Stomach smooth muscle (tissue), 2 donors: ENCODE data around the gene TRIP13.

Experiments used
- H3K27ac ChIP-seq: one replicate; pipeline ENCODE4 v1.7.0; 2013; ENCODE audit warnings: mild to moderate bottlenecking, low read length, inconsistent platforms
- H3K27me3 ChIP-seq, 2 donors: one replicate each; pipeline ENCODE4 v1.7.0; 2013; ENCODE audit warnings: low read length in 2 of 2; ENCODE audit not compliant: insufficient read depth in 2 of 2, control insufficient read depth in 1 of 2
- H3K36me3 ChIP-seq, 2 donors: one replicate each; pipeline ENCODE4 v1.7.0; 2013; ENCODE audit warnings: low read length in 2 of 2; ENCODE audit not compliant: control insufficient read depth in 2 of 2, insufficient read depth in 2 of 2
- H3K4me1 ChIP-seq: one replicate; pipeline ENCODE4 v1.7.0; 2013; ENCODE audit warnings: low read length; ENCODE audit not compliant: control insufficient read depth, insufficient read depth
- H3K4me3 ChIP-seq, 2 donors: one replicate each; pipeline ENCODE4 v1.7.0; 2013; ENCODE audit warnings: low read length in 2 of 2
- H3K9ac ChIP-seq, 2 donors: one replicate each; pipeline ENCODE4 v1.7.0; 2013; ENCODE audit warnings: low read length in 2 of 2, mild to moderate bottlenecking in 1 of 2
- H3K9me3 ChIP-seq, 2 donors: one replicate each; pipeline ENCODE4 v1.7.0; 2013; ENCODE audit warnings: low read length in 2 of 2; ENCODE audit not compliant: control insufficient read depth in 2 of 2
- donor health status: healthy.
- donor health status: Pancreatic carcinoma.

Gene TRIP13

DNA sequence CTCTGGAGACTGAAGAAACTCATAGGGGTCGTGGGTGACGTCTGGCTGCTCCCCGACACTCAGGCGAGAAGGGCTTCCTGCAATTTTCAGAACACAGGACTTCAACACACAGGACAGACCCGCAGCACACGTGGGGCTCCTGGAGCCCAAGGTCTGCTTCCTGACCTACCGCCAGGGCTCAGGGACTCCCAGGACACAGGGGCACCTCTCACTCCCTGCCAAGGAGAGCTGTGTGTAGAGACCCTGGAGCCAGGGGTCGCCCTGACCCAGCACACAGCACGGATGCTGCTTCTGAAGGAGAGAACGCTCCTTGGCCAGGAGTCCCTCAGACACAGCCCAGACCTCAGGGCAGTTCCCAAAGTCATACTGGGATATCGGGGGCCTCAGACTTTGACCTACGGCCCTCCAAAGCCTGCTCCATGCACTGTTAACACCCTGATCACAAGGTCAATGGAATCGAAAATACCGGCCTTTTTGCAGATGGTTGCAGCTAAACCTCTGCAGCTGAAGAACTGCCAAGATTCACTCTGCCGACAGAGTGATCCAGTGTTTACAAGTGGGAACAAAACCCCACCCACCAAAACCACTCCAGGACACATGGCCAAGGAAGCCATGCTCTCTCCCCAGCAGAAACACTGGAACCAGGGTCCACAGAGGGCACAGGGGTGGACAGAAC lies 28.1 kb upstream of the TRIP13 start:
- H3K27ac ChIP-seq: no peak overlapping the region
- no peak overlapping the region for H3K9ac ChIP-seq
- H3K36me3 ChIP-seq: peaks cover 36 to 56% of the 10 kb centered on the region in 2 donors
- no peaks in the 10 kb centered on the region for H3K9me3 ChIP-seq
- H3K27me3 ChIP-seq: no peaks in the 10 kb centered on the region
- peaks cover 3% of the 10 kb centered on the region for H3K4me1 ChIP-seq
- H3K4me3 ChIP-seq: no peak overlapping the region

DNA sequence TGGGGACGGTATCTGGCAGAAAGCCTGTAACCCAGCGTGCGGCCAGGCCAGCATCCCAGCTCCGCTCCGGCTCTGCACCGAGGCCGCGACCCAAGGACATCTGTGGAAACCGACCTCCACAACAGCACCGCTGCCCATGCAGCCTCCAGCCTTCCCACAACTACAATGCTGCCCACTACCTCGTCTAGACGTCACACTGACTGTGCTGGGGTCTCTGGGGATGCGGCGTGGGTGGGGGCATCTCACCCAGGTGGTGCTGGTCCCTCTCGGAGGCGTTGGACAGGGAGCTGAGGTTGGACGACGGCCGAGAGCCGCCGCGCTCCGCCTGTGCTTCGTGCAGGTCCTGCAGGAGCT lies 27.5 kb upstream of the TRIP13 start:
- Histone ChIP-seq H3K36me3 (peaks cover 41 to 59% of the 10 kb centered on the region in 2 donors), H3K27ac (no peak overlapping the region), H3K4me1 (peaks cover 3% of the 10 kb centered on the region), H3K9ac (no peak overlapping the region), H3K9me3 (no peaks in the 10 kb centered on the region), H3K4me3 (no peak overlapping the region), H3K27me3 (no peaks in the 10 kb centered on the region)

DNA sequence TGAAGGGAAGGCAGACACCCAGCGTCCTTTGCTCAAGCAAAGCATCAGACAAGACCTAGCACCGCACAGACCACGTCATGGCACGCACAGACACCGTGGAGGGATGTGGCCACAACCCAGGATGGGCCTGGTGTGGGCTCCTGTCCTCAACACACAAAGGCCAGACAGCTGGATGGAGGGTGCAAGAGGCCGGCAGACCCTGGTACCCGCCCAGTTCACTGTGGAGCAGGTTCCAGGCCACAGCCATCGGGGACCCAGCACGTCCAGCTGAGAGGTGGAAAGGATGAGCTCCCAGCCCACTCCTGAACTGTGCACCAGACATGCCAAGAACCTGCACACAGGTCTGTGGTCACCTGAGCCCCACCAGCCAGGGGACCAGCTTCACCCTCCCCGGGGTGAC lies 26.9 kb upstream of the TRIP13 start:
- H3K9ac ChIP-seq: no peak overlapping the region
- H3K4me3 ChIP-seq: no peak overlapping the region
- H3K4me1 ChIP-seq: peaks cover 3% of the 10 kb centered on the region
- H3K27ac ChIP-seq: no peak overlapping the region
- no peaks in the 10 kb centered on the region for H3K27me3 ChIP-seq
- H3K36me3 ChIP-seq: peaks cover 47 to 65% of the 10 kb centered on the region in 2 donors
- no peaks in the 10 kb centered on the region for H3K9me3 ChIP-seq

DNA sequence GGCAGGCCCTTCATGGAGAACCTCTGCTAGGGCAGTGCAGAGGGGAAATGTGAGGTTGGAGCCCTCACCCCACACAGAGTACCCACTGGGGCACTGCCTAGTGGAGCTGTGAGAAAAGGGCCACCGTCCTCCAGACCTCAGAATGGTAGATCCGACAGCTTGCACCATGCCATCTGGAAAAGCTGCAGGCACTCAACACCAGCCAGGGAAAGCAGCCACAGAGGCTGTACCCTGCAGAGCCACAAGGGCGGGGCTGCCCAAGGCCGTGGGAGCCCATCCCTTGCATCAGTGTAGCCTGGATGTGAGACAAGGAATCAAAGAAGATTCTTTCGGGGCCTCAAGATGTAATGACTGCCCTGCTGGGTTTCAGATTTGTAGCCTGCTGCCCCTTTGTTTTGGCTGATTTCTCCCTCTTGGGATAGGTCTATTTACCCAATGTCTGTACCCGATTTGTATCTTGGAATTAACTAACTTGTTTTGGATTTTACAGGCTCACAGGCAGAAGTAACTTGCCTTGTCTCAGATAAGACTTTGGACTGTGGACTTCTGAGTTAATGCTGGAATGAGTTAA lies 25.3 kb upstream of the TRIP13 start:
- H3K27me3 ChIP-seq: no peaks in the 10 kb centered on the region
- no peak overlapping the region for H3K4me3 ChIP-seq
- no peaks in the 10 kb centered on the region for H3K9me3 ChIP-seq
- H3K27ac ChIP-seq: no peak overlapping the region
- H3K4me1 ChIP-seq: peaks cover 3% of the 10 kb centered on the region
- no peak overlapping the region for H3K9ac ChIP-seq
- H3K36me3 ChIP-seq: peaks cover 62 to 80% of the 10 kb centered on the region in 2 donors

DNA sequence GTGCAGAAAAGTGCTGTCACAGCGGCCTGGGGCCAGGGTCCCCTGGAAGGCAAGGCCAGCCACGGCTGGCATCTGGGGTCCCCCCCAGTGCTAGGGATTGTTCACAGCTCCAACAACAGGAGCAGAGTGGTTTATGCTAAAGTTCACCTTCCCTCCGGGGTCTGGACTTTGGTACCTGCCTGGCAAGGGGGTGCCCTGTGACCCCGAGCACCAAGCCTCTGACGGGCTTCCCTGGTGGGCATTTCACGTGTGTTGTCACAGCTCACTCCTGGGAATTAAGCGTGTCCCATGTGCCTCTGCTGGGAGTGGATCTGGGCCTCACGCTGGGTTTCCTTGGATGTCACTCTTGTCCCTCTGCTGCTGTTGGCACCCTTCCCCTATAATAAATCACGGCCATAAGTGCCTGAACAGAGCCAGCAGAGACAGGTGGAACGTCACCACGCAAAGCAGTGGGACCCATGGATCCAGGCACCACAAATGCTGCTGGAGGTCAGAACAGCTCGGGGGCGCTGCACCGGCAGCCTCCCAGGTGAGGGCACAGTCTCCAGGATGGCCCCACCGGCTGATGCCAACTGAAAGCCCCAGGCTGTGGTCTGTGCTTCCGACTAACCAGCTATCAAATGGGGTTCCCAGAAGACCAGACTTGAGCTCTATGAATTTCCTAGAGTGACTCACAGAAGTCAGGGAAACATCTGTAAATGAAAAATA lies 24.1 kb upstream of the TRIP13 start:
- Histone ChIP-seq H3K4me3 (no peak overlapping the region), H3K36me3 (peaks cover 57 to 74% of the 10 kb centered on the region in 2 donors), H3K9me3 (no peaks in the 10 kb centered on the region), H3K27ac (no peak overlapping the region), H3K27me3 (no peaks in the 10 kb centered on the region), H3K9ac (no peak overlapping the region), H3K4me1 (peaks cover 3% of the 10 kb centered on the region)

DNA sequence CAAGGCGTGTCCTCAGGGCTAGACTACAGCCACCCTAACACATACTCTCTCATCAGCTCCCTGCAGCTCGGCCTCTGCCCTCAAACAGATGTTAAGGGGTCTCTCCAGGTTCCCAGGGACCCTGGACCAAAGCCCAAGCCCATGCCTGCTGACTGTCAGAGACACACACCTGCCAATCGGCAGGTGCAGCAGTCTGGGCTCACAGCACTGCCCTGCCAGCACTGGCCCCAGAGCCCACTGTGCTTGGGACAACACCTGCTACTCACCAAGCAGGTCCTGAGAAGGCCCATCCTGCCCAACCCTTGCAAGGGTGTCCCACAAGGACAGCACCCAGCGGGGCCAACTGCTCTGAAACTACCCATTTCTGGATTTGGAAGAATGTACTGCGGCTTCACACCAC lies 21.7 kb upstream of the TRIP13 start:
- Histone ChIP-seq H3K9me3 (no peaks in the 10 kb centered on the region), H3K27ac (no peak overlapping the region), H3K4me3 (no peak overlapping the region), H3K4me1 (no peaks in the 10 kb centered on the region), H3K27me3 (no peaks in the 10 kb centered on the region), H3K36me3 (peaks cover 62 to 67% of the 10 kb centered on the region in 2 donors), H3K9ac (no peak overlapping the region)

DNA sequence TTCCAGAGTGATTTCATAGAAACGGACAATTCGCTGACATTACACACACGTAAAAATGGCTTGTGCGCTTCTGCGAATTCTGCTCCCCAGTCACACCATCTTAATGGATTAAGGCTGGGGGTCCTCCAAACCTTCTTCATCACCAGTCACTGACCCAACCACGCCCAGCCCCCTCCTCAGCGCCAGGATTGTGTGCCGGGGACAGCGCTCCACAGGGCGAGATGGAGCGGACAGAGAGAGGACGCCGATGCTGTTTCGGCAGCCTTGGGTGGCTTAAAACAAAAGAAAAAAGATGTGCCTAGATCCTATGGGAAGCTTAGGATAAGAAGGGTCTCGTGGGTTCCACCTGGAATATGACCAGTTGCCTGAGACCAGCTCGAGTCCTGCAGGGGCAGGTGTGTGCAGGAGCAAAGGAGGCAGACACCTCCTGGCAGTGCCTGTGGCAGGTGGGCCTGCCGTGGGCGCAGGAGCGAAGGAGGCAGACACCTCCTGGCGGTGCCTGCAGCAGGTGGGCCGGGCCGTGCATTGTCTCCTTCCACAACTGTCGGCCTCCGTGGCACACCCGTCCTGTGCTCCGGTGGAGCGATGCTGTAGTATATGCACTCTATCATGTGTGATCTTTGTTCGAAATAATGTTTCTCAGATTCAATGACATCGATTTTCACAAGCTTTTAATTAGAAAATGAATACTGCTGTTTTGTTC lies 20.9 kb upstream of the TRIP13 start:
- Histone ChIP-seq H3K4me3 (no peak overlapping the region), H3K9ac (no peak overlapping the region), H3K9me3 (no peaks in the 10 kb centered on the region), H3K27ac (no peak overlapping the region), H3K27me3 (no peaks in the 10 kb centered on the region), H3K4me1 (no peaks in the 10 kb centered on the region), H3K36me3 (peaks cover 59 to 65% of the 10 kb centered on the region in 2 donors)

DNA sequence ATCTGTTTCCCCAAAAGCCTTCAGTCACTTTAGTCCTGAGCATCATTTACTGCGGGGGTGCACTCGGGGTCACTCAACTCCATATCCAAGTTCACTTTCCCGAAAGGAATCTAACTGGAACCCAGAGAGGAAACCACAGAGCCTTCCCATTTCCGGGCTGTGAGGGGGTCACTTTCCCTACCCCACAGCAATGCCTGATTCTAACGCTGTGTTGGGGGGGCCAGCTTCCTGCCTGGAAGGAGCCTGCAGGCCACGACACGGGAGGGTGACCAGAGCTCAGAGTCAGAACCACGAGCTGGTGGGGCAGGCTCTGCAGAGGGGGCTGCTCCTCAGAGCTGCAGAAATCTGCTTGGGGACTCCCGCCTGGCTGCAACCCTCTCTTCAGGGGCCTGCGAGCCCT lies 20.4 kb upstream of the TRIP13 start:
- no peak overlapping the region for H3K4me3 ChIP-seq
- H3K9ac ChIP-seq: no peak overlapping the region
- no peaks in the 10 kb centered on the region for H3K9me3 ChIP-seq
- no peaks in the 10 kb centered on the region for H3K4me1 ChIP-seq
- H3K36me3 ChIP-seq: peaks cover 61 to 68% of the 10 kb centered on the region in 2 donors
- H3K27me3 ChIP-seq: no peaks in the 10 kb centered on the region
- H3K27ac ChIP-seq: no peak overlapping the region

DNA sequence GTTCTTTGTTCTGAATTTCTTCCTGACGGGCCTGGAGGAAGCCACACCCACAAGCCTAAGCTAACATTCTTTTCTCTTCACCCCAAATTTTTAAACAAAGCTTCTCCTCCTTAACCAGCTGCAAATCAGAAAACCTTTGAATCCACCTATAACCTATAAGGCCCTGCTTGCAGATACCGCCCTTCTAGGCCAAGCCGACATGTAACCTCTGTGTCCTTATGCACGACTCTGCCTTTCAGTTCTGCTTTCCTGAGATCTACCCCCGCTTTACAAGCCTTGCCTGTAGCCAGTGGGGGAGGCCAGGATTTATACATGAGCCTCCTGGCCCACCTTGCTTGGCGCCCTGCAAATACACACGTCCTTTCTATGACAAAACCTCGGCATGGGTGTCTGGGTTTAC lies 19.4 kb upstream of the TRIP13 start:
- Histone ChIP-seq H3K36me3 (peaks cover 66 to 68% of the 10 kb centered on the region in 2 donors), H3K27me3 (no peaks in the 10 kb centered on the region), H3K9me3 (no peaks in the 10 kb centered on the region)

DNA sequence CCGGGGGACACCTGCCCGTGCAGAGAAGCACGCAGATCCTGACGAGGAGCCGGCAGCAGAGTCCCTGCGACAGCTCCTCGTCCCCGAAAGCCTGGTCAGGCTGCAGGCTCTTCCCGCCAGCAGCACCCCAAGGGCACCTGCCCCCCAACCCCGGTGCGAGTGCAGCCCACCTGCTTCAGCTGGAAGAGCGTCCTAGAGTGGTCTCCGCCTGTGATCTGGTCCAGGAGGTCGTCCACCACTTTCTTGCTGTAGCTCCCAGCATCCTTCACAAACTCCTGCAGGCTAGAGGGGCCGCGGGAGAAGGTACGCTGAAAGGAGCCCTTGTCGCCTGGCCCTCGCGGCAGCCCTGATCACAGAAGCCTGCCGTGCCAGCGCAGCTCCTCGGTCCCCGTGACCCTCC lies 16.8 kb upstream of the TRIP13 start:
- Histone ChIP-seq H3K27ac (no peak overlapping the region), H3K4me3 (no peak overlapping the region), H3K9ac (no peak overlapping the region), H3K9me3 (no peaks in the 10 kb centered on the region), H3K27me3 (no peaks in the 10 kb centered on the region), H3K36me3 (peaks cover 44 to 46% of the 10 kb centered on the region in 2 donors), H3K4me1 (no peaks in the 10 kb centered on the region)

More for the DNA sequence above, 19.4 kb upstream of the TRIP13 start:
- H3K27ac ChIP-seq: no peak overlapping the region
- no peak overlapping the region for H3K4me3 ChIP-seq
- no peaks in the 10 kb centered on the region for H3K4me1 ChIP-seq
- H3K9ac ChIP-seq: no peak overlapping the region
